Frontal cortex (tissue), 4 donors: ENCODE measurements around the gene ITGB8. TPM values are rescaled to one million over a fixed set of nuclear protein-coding genes. Genes with fewer than 3 reads are reported as not detected.
"Not testable (repeated sequence)": the region's sequence is repeated elsewhere in the genome, so short reads cannot be mapped to it uniquely, and the experiment has no call there.

Experiments
- DNase-seq, 2 donors: peaks; one replicate each; pipeline ENCODE4 v3.0.0; 2012; ENCODE audit warnings: low spot score in 2 of 2
- FAIRE-seq: peaks from 2 replicates; lab custom pipeline; 2012; peaks lifted over from hg19 to GRCh38; lab: Jason Lieb, UNC
- total RNA-seq: library from RNA; depleted of rRNA; stranded (reverse); fragments of >200 nt; gene quantifications from one replicate; pipeline ENCODE4 v1.2.3, GENCODE V29; 2014
- donor health status: control.
- donor health status: control.
- donor health status: control.

ITGB8 gene
- total RNA-seq = 66.9 TPM

GRCh38 chr7:20330239-20330927 lies at the start of gene ITGB8:
ITGB8 (plus strand) TSS chr7:20330900; CDS start chr7:20331807, 907 bp downstream.
- DNase-seq = peak; percentile 70 to 73
- no peak for FAIRE-seq

DNA sequence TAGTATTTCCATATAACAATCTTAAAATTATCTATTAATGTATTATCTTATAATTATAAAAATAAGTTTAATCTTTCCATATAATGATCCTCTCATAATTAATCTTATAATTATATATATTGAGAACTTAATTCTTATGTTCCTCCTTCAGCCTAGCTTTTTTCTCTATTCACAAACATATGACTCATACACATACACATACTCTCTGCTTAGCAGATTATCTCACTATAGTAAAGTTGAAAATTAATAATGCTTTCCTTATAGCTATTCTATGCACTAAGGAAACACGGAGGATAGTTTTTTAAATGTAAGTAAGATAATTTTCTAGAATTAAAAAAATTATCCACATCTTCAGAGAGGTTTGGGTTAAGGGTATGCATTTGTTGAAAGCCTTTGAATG lies 47.7 kb upstream of the ITGB8 start:
- DNase-seq (no peak), FAIRE-seq (no peak)

GRCh38 chr7:20283385-20283784 lies 47.3 kb upstream of the ITGB8 start:
- no peak for FAIRE-seq
- DNase-seq = no peak

- FAIRE-seq (no peak), DNase-seq (no peak)
Measured at GRCh38 chr7:20284003-20284770, 46.5 kb upstream of the ITGB8 start.

DNA sequence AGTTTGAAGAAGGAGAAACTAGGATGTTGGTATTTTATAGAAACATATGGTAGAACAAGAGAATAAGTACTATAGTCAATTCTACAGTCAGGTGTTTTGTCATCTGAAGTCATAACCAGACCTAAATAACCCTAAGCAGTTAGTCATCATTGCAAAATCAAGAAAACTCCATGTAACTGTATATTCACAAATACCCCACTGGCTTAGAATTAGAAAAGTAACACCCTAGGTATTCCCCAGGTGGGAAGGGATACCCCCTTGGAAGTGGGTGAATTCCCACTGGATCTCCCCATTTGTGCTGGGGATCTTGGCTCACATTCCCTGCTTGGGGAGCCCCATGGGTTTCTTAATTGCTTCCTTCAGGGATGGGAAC lies 45.9 kb upstream of the ITGB8 start:
- DNase-seq (no peak), FAIRE-seq (no peak)

DNA sequence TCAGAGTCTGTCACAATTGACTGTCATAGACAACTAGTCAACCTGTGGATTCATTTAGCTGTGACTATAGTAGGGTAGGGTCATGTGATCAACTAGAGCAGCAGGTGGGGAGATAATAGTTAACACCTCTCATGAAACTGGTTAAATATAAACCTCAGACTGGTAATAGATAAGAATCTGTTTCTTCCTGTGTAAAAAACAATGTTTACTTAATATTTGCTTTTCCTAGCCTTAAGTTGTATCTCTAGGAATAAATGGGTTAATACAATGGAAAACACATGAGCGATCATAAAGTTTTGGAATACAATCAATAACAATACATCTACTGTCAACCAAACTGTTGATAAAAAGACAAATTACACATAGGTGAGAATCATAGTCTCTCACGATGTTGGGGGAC lies 43.4 kb upstream of the ITGB8 start:
- FAIRE-seq = no peak
- no peak for DNase-seq

DNA sequence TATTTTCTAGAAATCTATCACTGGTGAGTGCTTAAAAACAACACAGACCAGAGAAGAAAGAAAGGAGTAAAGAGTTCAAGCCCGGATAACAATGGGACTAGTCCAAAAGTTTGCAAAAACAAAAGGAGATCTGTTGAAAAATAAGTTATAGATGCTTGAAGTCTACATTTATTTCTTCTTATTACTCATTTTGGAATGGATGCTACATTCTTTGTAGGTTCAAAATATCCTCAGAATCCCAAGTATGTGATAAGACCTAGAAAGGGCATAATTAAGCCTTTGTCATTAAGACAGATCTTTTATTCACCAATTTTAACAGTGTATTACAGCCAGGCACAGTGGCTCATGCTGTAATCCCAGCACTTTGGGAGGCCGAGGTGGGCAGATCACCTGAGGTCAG lies 42.7 kb upstream of the ITGB8 start:
- FAIRE-seq (no peak), DNase-seq (no peak)

DNA sequence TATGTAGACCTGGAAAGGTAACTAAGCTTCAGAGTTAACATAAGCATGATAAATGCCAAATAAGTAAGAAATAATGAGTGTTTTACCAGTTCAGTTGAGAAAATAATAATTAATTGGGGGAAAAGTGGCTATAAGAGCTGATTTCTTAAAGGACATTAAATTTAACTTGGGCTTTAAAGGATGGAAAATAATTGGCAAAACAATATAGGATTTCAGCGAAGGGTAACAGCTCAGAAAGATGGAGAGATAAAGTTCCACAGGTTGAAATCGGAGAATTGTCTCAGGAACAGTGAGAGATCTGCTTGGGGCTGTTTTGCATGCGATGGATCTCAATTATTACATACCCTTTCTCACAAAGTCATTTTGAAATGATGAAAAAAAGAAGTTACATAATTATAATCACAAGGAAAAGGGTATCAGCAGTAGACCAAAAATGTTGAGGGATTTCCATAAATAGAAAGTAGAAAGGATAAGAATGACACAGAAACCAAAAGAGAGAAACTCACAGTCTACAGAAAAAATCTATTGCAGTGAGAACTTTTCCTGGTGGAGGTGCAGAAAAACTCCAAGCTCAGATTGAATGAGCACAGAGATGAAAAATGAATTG lies 40.1 kb upstream of the ITGB8 start:
- DNase-seq (no peak), FAIRE-seq (no peak)

DNA sequence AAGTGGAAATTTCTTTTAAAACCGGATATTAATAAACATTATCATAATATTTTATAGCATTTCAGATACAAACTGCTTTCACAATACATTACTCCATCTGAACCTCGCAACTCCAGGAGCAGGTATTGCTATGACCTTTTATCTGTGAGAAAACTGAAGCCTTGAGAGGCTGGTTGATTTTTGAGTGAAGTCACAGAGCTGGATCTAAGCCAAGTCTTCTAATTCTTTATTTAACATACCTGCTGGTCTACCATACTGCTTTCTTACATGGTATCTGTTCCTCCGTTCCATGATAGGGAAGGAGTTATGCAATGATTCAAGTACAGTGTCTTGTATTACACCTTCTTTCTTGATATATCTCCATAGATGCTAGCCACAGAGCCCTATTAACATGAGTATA lies 37.4 kb upstream of the ITGB8 start:
- no peak for DNase-seq
- no peak for FAIRE-seq

GRCh38 chr7:20296444-20296843 lies 34.3 kb upstream of the ITGB8 start:
- no peak for FAIRE-seq
- DNase-seq = no peak

- DNase-seq = no peak
- FAIRE-seq = no peak
Measured at GRCh38 chr7:20296901-20297300, 33.8 kb upstream of the ITGB8 start.

DNA sequence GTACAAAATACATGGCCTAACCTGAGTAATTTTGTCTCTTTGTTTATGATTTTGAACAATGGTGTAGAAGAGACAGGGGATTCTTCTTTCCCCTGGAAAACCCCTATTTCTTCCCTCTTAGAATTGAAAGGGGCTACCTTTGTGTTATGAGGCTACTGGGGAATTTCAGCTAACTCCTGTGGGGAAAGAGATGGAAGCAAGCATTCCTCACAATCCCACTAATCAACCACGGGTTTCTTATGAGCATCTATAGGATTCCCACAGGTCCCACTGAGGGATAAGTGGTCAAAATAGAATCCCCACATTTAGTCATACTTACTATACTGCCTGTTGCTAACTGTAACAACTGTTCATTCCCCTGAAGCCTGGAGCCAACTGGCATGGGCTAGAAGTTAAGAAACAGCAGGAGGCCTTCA lies 32.2 kb upstream of the ITGB8 start:
- no peak for FAIRE-seq
- no peak for DNase-seq

DNA sequence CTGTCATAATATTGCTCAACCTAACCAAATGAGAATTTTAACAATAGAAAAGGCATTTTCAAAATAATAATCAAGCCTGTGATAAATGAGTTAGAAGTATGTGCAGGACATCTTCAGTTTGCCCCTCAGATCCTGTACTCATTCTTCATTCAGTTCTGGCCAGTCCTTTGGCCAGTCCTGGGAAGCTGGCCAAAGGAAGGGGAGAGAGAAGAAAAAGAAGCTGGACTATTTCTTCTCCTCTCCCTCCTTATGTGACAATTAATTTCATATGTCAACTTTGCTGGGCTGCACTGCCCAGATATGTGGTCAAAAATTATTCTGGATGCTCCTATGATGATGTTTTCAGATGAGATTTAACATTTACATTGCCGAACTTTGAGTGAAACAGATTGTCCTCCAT lies 31.6 kb upstream of the ITGB8 start:
- no peak for FAIRE-seq
- DNase-seq = no peak

GRCh38 chr7:20299647-20300312 lies 30.9 kb upstream of the ITGB8 start:
- no peak for DNase-seq
- no peak for FAIRE-seq

DNA sequence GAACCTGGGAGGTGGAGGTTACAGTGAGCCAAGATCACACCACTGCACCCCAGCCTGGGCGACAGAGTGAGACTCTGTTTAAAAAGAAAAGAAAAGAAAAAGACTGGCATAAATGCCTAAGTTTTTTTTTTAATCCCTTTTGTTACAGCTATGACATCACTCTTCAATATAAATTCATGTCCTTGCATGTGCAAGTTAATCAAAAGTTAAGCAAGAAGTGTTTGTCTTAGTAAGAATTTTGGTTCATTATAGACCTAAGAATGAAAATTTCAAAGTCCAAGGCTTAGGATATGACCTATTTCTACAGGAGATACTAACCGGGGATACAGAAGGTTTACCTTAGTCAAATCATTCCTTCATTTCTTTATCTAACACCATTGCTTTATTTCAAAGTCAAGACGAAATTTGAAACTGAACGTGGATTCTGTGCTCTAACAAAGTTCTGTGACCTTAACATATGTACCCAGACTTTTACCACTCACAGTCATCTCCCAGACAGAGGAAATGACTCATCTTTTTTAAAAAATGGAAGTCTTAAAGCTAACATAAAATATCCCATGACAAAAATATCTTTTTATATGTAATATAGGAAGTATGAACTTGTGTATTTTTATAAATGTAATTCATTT lies 29.3 kb upstream of the ITGB8 start:
- FAIRE-seq = no peak

DNA sequence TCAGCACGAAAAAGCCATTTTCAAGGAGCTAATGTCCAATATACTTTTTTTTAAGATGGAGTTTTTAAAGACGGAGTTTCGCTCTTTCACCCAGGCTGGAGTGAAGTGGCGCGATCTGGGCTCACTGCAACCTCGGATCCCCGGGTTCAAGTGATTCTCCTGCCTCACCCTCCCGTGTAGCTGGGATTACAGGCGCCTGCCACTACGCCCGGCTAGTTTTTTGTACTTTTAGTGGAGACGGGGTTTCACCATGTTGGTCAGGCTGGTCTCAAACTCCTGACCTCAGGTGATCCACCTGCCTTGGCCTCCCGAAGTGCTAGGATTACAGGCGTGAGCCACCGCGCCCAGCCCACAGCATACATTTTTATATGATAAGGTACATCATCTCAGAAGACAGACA lies 28.4 kb upstream of the ITGB8 start:
- not testable (repeated sequence) for FAIRE-seq, DNase-seq

More for the DNA sequence above, 29.3 kb upstream of the ITGB8 start:
- DNase-seq = no peak

GRCh38 chr7:20302891-20303290 lies 27.8 kb upstream of the ITGB8 start:
- DNase-seq (no peak), FAIRE-seq (no peak)

DNA sequence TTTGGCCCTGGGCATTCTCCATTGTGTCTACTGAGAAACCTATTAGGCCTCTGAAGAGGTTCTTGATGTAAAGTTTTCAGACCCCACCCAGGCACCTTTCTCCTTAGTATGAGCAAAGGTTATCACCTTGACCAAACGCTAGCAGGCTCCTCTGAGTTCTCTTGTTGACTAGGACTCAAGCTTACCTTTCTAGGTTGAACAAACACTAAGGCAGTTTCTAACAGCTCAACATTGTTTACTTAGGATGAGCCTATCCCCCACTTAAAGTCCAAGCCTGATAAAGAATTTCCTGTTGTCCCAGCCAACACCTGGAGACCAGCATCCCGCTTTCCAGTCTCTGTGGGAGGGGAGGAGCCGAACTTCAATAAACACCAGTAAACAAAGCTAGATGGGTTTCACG lies 26.3 kb upstream of the ITGB8 start:
- FAIRE-seq = no peak
- DNase-seq = no peak

DNA sequence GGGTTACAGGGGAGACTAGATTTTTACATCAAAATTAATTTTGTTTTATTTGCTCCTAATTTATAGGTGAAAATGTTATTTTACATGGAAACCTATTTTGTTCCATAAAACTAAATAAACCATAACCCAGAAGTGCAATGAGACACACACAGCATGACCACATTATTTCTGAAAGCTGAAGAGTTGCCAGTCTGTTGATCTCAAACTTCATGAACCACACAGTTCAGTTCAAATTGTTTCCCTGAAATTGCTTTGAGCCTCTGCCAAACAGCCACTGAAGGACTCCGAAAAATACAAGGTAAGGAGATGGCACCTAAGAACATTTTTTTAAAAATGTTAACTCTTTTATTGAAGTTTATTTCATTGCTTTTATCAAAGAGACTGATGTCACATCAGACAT lies 25.0 kb upstream of the ITGB8 start:
- no peak for DNase-seq

More for the DNA sequence above, 25.0 kb upstream of the ITGB8 start:
- no peak for FAIRE-seq
